HUES48 (cell line): Measurements from ENCODE around the gene STYXL2.

Source experiments
- H3K27ac ChIP-seq: one replicate; pipeline ENCODE4 v1.7.0; 2013; ENCODE audit warnings: low read depth, low read length, inconsistent platforms
- H3K27me3 ChIP-seq: 2 replicates; pipeline ENCODE4 v1.6.1; 2013; ENCODE audit warnings: mild to moderate bottlenecking, low read length; ENCODE audit not compliant: control insufficient read depth, insufficient read depth
- H3K36me3 ChIP-seq: 2 replicates; pipeline ENCODE4 v1.6.1; 2013; ENCODE audit warnings: low read length; ENCODE audit not compliant: control insufficient read depth, insufficient read depth
- H3K4me1 ChIP-seq: 2 replicates; pipeline ENCODE4 v1.6.1; 2013; ENCODE audit warnings: mild to moderate bottlenecking, low read length; ENCODE audit not compliant: control insufficient read depth, insufficient read depth
- H3K4me3 ChIP-seq: 2 replicates; pipeline ENCODE4 v1.5.1; 2013; ENCODE audit warnings: mild to moderate bottlenecking, low read depth, low read length
- H3K9ac ChIP-seq: 2 replicates; pipeline ENCODE4 v1.6.1; 2013; ENCODE audit warnings: mild to moderate bottlenecking, low read depth, low read length, moderate library complexity
- H3K9me3 ChIP-seq: 2 replicates; pipeline ENCODE4 v1.6.1; 2013; ENCODE audit warnings: low read length; ENCODE audit not compliant: control insufficient read depth, insufficient read depth

The STYXL2 gene

DNA sequence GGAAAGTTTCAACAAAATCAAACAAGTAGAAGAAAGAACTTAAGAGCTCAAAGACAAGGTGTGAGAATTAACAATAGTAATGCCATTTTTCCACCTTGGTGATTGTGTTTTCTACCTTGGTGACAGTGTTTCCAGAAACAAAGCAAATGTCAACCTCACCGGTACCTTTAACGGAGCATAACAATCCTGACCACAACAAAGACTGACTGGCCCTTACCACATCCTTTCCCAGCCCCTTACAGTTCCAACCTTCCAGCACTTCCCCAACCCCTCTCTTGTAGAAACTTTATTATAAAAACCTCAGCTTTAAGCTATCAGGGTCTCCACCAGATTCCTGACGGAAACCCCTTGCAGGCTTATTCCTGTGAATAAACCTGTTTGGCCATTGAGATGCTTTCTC is 16.7 kb downstream of the STYXL2 start:
- Histone ChIP-seq H3K4me1 (peaks cover 15% of the 10 kb centered on the region), H3K4me3 (no peak overlapping the region), H3K9ac (no peak overlapping the region)

DNA sequence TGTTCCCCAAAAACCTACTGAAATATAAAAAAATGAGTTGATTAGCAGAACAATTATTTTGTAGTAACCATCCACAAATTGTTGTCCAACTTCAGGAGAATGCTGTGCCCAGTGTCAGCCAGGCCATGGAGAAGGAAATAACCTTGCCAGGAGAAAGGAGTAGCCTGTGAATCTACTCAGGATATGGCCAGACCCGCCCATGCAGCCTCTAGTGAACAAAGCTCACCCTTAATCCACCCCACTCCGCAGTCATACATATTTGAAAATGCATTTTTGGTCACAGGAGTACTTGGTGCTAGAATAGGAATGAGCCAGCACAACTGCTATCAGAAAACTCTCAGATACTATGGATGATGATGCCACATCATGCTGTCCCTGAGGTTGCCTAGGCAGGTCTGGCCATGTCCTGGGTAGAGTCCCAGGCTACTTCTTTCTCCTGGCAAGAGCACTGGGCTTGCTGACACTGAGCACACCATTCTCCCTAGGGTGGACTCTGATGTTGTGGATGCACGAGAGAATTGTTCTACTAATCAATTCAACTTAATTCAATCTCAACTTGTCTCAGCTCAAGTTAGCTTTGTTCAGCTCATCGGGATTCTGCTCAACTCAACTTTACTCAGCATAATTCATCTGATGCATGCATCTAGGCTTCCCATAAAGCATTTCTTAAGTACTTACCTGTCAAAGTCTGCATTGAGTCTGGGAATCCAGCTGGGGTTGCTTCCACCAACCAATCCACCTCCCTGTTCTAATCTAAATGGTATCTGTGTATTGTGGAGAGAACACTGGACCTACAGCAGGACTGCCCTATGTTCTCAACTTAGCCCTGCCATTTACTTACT is 18.2 kb downstream of the STYXL2 start:
- H3K36me3 ChIP-seq, result no peaks in the 10 kb centered on the region
- peaks cover 13% of the 10 kb centered on the region; the same call in 1 of the 2 replicates for H3K4me1 ChIP-seq
- H3K4me3 ChIP-seq, result no peak overlapping the region
- no peak overlapping the region for H3K27ac ChIP-seq
- no peaks in the 10 kb centered on the region for H3K27me3 ChIP-seq
- no peak overlapping the region for H3K9ac ChIP-seq
- no peaks in the 10 kb centered on the region for H3K9me3 ChIP-seq

More for the DNA sequence above, 16.7 kb downstream of the STYXL2 start:
- Histone ChIP-seq H3K27me3 (no peaks in the 10 kb centered on the region), H3K9me3 (no peaks in the 10 kb centered on the region), H3K27ac (no peak overlapping the region), H3K36me3 (no peaks in the 10 kb centered on the region)

DNA sequence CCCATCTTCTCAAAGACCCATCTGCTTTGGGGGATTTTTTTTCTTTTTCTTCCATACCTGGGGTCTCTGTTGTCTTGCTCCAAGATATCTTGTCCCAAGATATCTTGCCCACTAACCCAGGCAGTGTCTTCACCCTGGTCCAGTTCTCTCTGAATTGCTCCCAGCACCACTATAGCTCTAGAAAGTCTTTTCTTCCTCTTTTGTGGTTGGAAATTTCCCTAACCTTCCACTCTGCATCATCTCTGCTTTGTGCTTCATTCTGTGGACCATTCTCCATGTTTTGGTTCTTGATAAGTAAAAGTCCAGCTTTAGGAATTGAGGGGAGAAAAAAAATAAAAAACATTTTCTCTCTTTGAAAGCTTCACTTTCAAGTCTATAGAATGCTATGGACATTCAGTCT is 20.9 kb downstream of the STYXL2 start:
- Histone ChIP-seq H3K9ac (no peak overlapping the region), H3K27ac (no peak overlapping the region), H3K9me3 (no peaks in the 10 kb centered on the region), H3K27me3 (no peaks in the 10 kb centered on the region), H3K4me1 (0 out of 2 replicates have a peak, but pooled peaks cover 6% of the 10 kb centered on the region), H3K4me3 (no peak overlapping the region), H3K36me3 (no peaks in the 10 kb centered on the region)

DNA sequence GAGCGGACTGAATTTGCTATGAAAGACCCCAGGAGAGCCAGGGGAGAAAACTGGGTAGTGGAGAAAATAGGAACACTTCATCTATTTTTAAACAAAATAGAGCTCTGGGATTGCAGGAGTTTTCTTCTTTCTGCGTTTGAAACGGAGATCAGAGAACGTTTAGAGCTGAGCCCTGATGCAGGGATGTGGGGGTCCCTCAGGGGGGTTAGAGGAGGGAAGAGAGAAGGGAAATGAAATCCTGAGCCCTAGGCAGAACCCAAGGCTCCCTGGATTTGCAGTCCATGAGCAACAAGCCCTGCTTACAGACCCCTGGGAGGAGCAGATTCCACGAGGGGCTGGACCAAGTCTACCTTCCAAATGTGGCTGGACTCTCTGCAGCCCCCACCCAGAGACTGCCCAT is 21.8 kb downstream of the STYXL2 start:
- no peak overlapping the region for H3K27ac ChIP-seq
- no peaks in the 10 kb centered on the region for H3K36me3 ChIP-seq
- H3K4me3 ChIP-seq, result no peak overlapping the region
- no peak overlapping the region for H3K9ac ChIP-seq
- H3K4me1 ChIP-seq, result 0 out of 2 replicates have a peak, but pooled peaks cover 6% of the 10 kb centered on the region
- no peaks in the 10 kb centered on the region for H3K27me3 ChIP-seq
- no peaks in the 10 kb centered on the region for H3K9me3 ChIP-seq

DNA sequence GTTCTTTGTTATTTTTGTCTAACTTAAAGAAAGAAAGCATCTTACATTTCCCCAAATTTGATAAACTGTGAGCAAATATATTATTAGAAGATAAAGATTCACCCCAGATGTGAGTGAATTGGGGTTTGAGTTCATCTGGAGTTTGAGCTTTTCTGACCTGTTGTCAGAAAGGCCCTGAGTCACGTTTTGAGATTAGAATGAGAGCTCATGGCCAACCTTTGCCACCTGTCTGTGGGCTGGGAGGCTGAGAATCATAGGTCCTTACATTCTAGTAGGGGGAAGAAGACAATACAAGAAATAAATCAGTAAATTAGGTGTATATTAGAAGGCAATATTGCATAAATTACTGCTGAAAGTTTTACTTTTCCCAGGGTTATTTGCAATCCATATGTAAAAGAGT is 22.3 kb downstream of the STYXL2 start:
- peaks cover 3% of the 10 kb centered on the region for H3K27me3 ChIP-seq
- no peaks in the 10 kb centered on the region for H3K9me3 ChIP-seq
- H3K9ac ChIP-seq, result no peak overlapping the region
- H3K4me3 ChIP-seq, result no peak overlapping the region
- peaks cover 6% of the 10 kb centered on the region; the same call in 1 of the 2 replicates for H3K4me1 ChIP-seq
- H3K36me3 ChIP-seq, result no peaks in the 10 kb centered on the region
- H3K27ac ChIP-seq, result no peak overlapping the region

DNA sequence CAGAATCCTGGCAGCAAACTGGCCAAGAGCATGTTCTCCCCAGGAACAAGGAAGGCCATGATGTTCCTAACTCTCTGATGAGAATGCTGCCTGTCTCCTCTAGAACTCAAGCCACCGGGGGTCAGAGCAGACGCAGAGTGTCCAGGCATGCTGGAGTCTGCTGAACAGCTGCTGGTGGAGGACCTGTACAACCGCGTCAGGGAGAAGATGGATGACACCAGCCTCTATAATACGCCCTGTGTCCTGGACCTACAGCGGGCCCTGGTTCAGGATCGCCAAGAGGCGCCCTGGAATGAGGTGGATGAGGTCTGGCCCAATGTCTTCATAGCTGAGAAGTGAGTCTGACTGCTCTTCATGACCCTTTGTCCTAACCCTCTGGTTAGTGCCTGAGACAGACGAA is 23.4 kb downstream of the STYXL2 start:
- Histone ChIP-seq H3K4me3 (no peak overlapping the region), H3K27ac (no peak overlapping the region), H3K36me3 (no peaks in the 10 kb centered on the region), H3K4me1 (peaks cover 17% of the 10 kb centered on the region), H3K27me3 (peaks cover 9% of the 10 kb centered on the region), H3K9me3 (no peaks in the 10 kb centered on the region), H3K9ac (no peak overlapping the region)

DNA sequence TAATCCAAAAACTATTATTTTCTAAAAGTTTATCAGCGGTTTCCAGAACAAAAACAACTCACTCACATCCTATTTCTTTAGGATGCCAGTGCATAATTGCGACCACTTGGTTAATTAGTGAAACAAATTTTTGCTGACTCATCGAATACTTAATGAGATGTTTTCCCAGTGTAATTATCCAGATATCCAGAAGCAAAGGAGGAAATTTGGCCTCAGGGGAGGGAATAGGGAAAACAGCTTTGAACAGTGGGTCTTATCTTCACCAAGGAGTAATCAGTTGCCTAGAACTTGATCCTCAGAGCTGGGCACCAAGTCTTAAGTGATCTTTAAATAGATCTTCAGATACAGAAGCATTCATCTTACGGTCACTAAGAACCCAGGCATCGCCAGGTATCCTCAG is 24.3 kb downstream of the STYXL2 start:
- H3K27me3 ChIP-seq, result peaks cover 9% of the 10 kb centered on the region
- H3K4me3 ChIP-seq, result no peak overlapping the region
- no peaks in the 10 kb centered on the region for H3K36me3 ChIP-seq
- H3K9me3 ChIP-seq, result no peaks in the 10 kb centered on the region
- H3K9ac ChIP-seq, result no peak overlapping the region
- H3K27ac ChIP-seq, result no peak overlapping the region
- H3K4me1 ChIP-seq, result peaks cover 23% of the 10 kb centered on the region

DNA sequence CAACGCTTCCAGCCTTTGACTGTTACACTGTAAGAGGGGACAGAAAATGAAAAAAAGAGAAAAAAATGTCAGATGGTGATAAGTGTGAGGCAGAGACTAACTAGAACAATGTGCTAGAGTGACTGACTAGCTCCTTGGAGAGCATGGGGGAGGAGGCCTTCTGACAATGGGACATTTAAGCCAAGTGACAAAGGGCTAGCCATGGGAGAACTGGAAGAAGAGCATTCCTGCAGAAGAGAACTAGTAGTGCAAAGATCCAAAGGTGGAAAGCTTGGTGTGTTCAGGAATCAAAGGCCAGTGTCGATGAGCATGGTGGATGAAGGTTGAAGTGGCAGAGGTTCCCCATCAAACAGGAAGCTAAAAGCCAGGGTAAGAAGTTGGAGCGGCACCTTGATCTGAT is 25.8 kb downstream of the STYXL2 start:
- no peak overlapping the region for H3K9ac ChIP-seq
- H3K4me1 ChIP-seq, result peaks cover 23% of the 10 kb centered on the region
- H3K9me3 ChIP-seq, result no peaks in the 10 kb centered on the region
- no peak overlapping the region for H3K27ac ChIP-seq
- H3K36me3 ChIP-seq, result no peaks in the 10 kb centered on the region
- peaks cover 9% of the 10 kb centered on the region for H3K27me3 ChIP-seq
- no peak overlapping the region for H3K4me3 ChIP-seq

DNA sequence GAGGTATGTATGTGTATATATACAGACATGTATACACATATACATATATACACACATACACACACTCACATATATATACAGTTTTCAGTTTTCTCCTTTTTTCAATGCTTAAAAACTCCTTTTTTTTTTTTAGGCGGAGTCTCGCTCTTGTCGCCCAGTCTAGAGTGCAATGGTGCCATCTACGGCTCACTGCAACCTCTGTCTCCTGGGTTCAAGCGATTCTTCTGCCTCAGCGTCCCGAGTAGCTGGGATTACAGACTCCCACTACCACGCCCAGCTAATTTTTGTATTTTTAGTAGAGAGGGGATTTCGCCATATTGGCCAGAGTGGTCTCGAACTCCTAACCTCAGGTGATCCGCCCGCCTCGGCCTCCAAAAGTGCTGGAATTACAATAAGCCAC is 27.0 kb downstream of the STYXL2 start:
- peaks cover 9% of the 10 kb centered on the region for H3K27me3 ChIP-seq
- no peaks in the 10 kb centered on the region for H3K9me3 ChIP-seq
- peak overlapping the region; percentile 75 for H3K4me3 ChIP-seq
- H3K9ac ChIP-seq, result peak overlapping the region; percentile 61; the same call in 1 of the 2 replicates
- H3K4me1 ChIP-seq, result peaks cover 20% of the 10 kb centered on the region
- no peak overlapping the region for H3K27ac ChIP-seq
- no peaks in the 10 kb centered on the region for H3K36me3 ChIP-seq

DNA sequence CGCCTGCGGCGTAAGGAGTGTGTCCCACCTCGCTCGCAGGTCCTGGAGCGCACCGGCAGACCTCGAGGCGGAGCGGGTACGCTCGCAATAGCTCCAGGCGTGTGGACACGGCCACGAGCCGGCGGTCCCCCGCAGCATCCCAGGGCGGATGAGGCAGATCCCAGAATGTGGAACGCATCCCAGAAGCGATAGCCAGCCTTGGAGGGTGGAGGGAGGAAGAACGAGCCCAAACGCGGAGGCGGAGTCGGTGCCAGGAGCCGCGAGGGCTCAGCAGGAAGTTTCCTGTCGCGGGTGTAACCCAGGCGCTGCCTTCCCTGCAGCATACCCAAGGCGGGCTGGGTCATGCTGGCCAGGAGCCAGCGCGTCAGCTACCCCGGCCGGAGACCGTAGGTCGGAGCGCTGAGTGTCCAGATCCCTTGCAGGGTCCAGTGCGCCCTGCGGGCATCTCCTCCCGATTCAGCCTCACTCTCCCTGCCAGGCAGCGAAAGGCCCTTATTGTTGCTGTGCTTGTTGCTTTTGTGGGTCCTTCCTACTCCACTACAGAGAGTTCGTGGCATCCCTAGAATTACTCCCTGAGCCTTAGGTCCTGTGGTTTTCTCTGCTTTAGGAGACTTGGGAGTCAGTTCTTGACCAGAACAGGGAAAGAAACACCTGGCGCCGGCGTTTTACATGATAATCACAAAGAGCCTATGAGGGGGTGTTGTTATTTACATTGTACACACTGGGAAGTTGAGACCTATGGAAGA is 27.7 kb downstream of the STYXL2 start:
- Histone ChIP-seq H3K36me3 (no peaks in the 10 kb centered on the region), H3K27me3 (peaks cover 9% of the 10 kb centered on the region), H3K4me1 (peaks cover 17% of the 10 kb centered on the region), H3K9me3 (no peaks in the 10 kb centered on the region), H3K9ac (peak overlapping the region; percentile 61), H3K4me3 (peak overlapping the region; percentile 75), H3K27ac (peak overlapping the region; percentile 34)

DNA sequence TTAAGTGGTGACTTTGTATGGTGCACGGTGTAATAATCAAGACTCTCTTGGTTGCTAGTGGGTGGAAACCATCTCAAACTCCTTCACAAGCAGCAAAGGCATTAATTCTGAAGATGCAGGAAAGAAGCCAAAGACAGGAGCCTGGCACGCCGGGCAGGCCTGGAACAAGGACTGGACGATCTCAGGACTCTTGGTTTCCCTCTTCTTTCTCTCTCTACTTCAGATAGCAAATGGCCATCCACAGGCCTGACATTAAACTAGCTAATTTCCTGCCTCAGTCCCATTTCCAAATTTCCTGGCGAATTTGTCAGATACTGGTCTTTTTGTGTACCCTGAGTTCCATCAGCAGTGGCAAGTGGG is 28.2 kb downstream of the STYXL2 start:
- H3K27ac ChIP-seq, result no peak overlapping the region

More for the DNA sequence above, 28.2 kb downstream of the STYXL2 start:
- Histone ChIP-seq H3K4me1 (peaks cover 17% of the 10 kb centered on the region), H3K9ac (no peak overlapping the region), H3K36me3 (no peaks in the 10 kb centered on the region), H3K9me3 (no peaks in the 10 kb centered on the region), H3K27me3 (peaks cover 9% of the 10 kb centered on the region), H3K4me3 (peak overlapping the region; percentile 75)
